KMS-11 (cell line): Measurements from ENCODE around the gene VARS2.
"Not testable (repeated sequence)": the region's sequence is repeated elsewhere in the genome, so short reads cannot be mapped to it uniquely, and the experiment has no call there.

ENCODE experiments used
- H2AFZ ChIP-seq: fragments of 200-600 bp; sonication (generic); 2 replicates; pipeline ENCODE4 v1.6.1; 2016; ENCODE audit warnings: antibody characterized with exemption, mixed run types, low read depth
- H3K27ac ChIP-seq: fragments of 200-600 bp; sonication (generic); 2 replicates; pipeline ENCODE4 v1.6.1; 2016; ENCODE audit warnings: mild to moderate bottlenecking, mixed run types
- H3K27me3 ChIP-seq: fragments of 200-600 bp; sonication (generic); 2 replicates; pipeline ENCODE4 v1.6.1; 2017; ENCODE audit warnings: mild to moderate bottlenecking, low read depth, mixed run types, moderate library complexity; ENCODE audit not compliant: insufficient read depth
- H3K36me3 ChIP-seq: fragments of 200-600 bp; sonication (generic); 2 replicates; pipeline ENCODE4 v1.6.1; 2017; ENCODE audit warnings: mild to moderate bottlenecking, mixed run types; ENCODE audit not compliant: insufficient read depth
- H3K4me1 ChIP-seq: fragments of 200-600 bp; sonication (generic); 2 replicates; pipeline ENCODE4 v1.6.1; 2016; ENCODE audit warnings: mild to moderate bottlenecking, low read depth, mixed run types; ENCODE audit not compliant: poor library complexity, severe bottlenecking
- H3K4me2 ChIP-seq: fragments of 200-600 bp; sonication (generic); 2 replicates; pipeline ENCODE4 v1.7.0; 2016; ENCODE audit warnings: mild to moderate bottlenecking, mixed run types
- H3K4me3 ChIP-seq: fragments of 200-600 bp; sonication (generic); IDR thresholded peaks from 2 replicates; pipeline ENCODE4 v1.6.1; 2017; ENCODE audit warnings: low read depth, low read length, mixed read lengths; ENCODE audit not compliant: insufficient read depth
- H3K79me2 ChIP-seq: fragments of 200-600 bp; sonication (generic); 2 replicates; pipeline ENCODE4 v1.6.1; 2016; ENCODE audit warnings: low read depth, mixed run types; ENCODE audit not compliant: insufficient read depth
- H3K9ac ChIP-seq: fragments of 200-600 bp; sonication (generic); 2 replicates; pipeline ENCODE4 v1.6.1; 2016; ENCODE audit warnings: mild to moderate bottlenecking, mixed run types
- H4K20me1 ChIP-seq: fragments of 200-600 bp; sonication (generic); 2 replicates; pipeline ENCODE4 v1.6.1; 2016; ENCODE audit warnings: mild to moderate bottlenecking, mixed run types; ENCODE audit not compliant: insufficient read depth
- TF ChIP-seq, protein P1 (sequence below): fragments of 200-600 bp; sonication (generic); conservative IDR thresholded peaks from 2 replicates; pipeline ENCODE4 v1.6.1; 2017; ENCODE audit warnings: low read depth, mild to moderate bottlenecking, antibody characterized with exemption, low read length, moderate library complexity, mixed read lengths

VARS2 gene

DNA sequence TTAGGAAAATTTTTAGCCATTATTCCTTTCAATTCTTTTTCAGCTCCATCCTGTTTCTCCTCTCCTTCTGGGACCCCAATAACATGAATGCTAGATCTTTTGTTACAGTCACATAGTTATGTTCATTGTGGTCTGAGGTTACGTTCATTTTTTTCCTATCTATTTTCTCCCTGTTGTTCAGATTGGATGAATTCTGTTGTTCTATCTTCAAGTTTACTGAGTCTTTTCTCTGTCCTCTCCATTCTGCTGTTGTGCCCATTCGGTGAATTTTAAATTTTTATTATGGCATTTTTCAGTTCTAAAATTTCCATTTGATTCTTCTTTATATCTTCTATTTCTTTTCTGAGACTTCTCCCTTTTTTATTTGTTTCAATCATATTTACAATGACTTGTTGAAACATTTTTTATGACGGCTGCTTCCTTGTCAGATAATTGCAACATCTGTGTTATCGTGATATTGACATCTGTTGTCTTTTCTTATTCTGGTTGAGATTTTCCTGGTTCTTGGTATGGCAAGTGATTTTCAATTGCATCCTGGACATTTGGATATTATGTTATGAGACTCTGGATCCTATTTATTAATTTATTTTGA is 42.4 kb upstream of the VARS2 start:
- no peaks in the 10 kb centered on the region for H3K27me3 ChIP-seq
- H3K79me2 ChIP-seq, result no peaks in the 10 kb centered on the region
- no peak overlapping the region for H3K27ac ChIP-seq
- no peaks in the 10 kb centered on the region for H3K36me3 ChIP-seq
- H3K9ac ChIP-seq, result no peak overlapping the region
- no peaks in the 10 kb centered on the region for H4K20me1 ChIP-seq
- H3K4me1 ChIP-seq, result no peaks in the 10 kb centered on the region
- H3K4me3 ChIP-seq, result no peak overlapping the region
- TF ChIP-seq, protein P1, sequence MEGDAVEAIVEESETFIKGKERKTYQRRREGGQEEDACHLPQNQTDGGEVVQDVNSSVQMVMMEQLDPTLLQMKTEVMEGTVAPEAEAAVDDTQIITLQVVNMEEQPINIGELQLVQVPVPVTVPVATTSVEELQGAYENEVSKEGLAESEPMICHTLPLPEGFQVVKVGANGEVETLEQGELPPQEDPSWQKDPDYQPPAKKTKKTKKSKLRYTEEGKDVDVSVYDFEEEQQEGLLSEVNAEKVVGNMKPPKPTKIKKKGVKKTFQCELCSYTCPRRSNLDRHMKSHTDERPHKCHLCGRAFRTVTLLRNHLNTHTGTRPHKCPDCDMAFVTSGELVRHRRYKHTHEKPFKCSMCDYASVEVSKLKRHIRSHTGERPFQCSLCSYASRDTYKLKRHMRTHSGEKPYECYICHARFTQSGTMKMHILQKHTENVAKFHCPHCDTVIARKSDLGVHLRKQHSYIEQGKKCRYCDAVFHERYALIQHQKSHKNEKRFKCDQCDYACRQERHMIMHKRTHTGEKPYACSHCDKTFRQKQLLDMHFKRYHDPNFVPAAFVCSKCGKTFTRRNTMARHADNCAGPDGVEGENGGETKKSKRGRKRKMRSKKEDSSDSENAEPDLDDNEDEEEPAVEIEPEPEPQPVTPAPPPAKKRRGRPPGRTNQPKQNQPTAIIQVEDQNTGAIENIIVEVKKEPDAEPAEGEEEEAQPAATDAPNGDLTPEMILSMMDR, result no peak
- H3K4me2 ChIP-seq, result no peak overlapping the region
- no peak overlapping the region for H2AFZ ChIP-seq

DNA sequence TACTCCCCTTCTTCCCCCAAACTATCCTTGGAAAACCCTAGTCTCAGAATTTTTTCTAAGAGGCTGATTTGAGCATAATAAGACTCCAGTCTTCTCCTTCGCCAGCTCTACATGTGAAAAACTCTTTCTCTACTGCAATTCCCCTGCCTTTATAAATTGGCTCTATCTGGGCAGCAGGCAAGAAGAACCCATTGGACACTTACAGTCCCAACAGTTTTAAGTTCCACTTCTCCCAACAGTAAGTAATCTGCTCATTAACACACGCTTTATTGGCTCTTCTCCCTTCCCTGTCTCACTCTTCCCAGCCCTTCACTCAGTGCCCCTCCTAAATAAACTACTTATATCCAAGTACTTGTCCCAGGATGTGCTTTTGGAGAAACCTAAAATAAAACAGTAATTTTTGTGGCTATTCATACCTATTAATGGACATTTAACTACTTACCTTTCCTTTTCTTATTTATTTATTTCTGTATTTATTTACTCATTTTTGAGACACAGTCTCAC is 40.8 kb upstream of the VARS2 start:
- no peaks in the 10 kb centered on the region for H4K20me1 ChIP-seq
- no peak overlapping the region for H3K4me3 ChIP-seq
- no peak overlapping the region for H3K9ac ChIP-seq
- TF ChIP-seq, protein P1, result no peak
- H2AFZ ChIP-seq, result no peak overlapping the region
- no peak overlapping the region for H3K4me2 ChIP-seq
- H3K79me2 ChIP-seq, result no peaks in the 10 kb centered on the region
- H3K27me3 ChIP-seq, result no peaks in the 10 kb centered on the region
- H3K4me1 ChIP-seq, result peaks cover 13% of the 10 kb centered on the region
- H3K36me3 ChIP-seq, result no peaks in the 10 kb centered on the region
- H3K27ac ChIP-seq, result no peak overlapping the region

- not testable (repeated sequence) for H3K27ac ChIP-seq, H3K4me3 ChIP-seq, H3K36me3 ChIP-seq
These were observed 40.2 kb upstream of the VARS2 start for GRCh38 chr6:30873795-30874194.

DNA sequence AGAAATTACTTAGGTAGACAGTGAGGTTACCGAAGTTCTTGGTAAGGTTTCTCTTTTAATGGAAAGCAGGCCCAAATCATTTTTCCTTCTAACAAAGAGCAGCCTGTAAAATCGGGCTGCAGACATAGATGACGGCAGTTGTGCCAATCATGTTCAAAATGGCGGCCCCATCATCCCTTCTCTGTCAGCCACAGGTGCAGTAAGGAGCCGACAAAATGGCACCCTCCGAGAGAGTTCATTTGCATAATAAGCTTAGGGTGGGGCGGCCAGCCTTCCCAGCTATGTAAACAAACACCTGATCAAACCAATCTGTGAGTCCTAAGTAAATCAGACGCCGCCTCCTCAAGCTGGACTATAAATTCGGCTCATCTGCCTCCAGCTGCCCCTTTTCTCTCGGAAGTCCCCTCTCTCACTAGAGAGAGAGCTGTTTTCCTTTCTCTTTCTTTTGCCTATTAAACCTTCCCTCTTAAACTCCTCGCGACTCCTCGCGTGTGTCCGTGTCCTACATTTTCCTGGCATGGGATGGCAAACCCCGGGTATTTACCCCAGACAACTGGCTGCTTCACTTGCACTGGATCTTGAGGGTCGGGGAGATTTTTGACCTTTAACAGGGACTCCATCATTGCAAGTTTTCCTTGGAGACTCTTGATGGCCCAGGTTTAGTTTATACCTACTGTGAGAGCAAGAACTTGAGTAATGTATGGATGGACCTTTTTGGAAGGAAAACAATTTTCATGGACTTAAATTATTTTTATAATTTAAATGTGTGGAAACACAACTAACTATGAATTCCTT is 38.6 kb upstream of the VARS2 start:
- H3K4me2 ChIP-seq, result no peak overlapping the region
- H3K27ac ChIP-seq, result no peak overlapping the region
- H2AFZ ChIP-seq, result no peak overlapping the region
- no peak overlapping the region for H3K4me3 ChIP-seq
- TF ChIP-seq, protein P1, result no peak
- no peaks in the 10 kb centered on the region for H3K79me2 ChIP-seq
- no peak overlapping the region for H3K9ac ChIP-seq
- H3K36me3 ChIP-seq, result no peaks in the 10 kb centered on the region
- H3K27me3 ChIP-seq, result no peaks in the 10 kb centered on the region
- H4K20me1 ChIP-seq, result no peaks in the 10 kb centered on the region
- H3K4me1 ChIP-seq, result peaks cover 13% of the 10 kb centered on the region

More at GRCh38 chr6:30873795-30874194, 40.2 kb upstream of the VARS2 start:
- not testable (repeated sequence) for H4K20me1 ChIP-seq, H3K27me3 ChIP-seq, H3K79me2 ChIP-seq, H3K9ac ChIP-seq, H2AFZ ChIP-seq, H3K4me2 ChIP-seq
- H3K4me1 ChIP-seq, result peaks cover 13% of the 10 kb centered on the region
